Activated naive CD8-positive, alpha-beta T cell (primary cell): Measurements from ENCODE around the gene ORAI2.
"Not testable (repeated sequence)": the region's sequence is repeated elsewhere in the genome, so short reads cannot be mapped to it uniquely, and the experiment has no call there.

ENCODE experiments used
- H3K27ac Mint-ChIP-seq: one replicate; pipeline ENCODE4 v1.8.0; 2021; ENCODE audit warnings: mixed read lengths
- H3K27me3 Mint-ChIP-seq: one replicate; pipeline ENCODE4 v1.8.0; 2021; ENCODE audit warnings: mixed read lengths
- H3K36me3 Mint-ChIP-seq: one replicate; pipeline ENCODE4 v1.8.0; 2021; ENCODE audit warnings: mixed read lengths
- H3K4me1 Mint-ChIP-seq: one replicate; pipeline ENCODE4 v1.8.0; 2021; ENCODE audit warnings: low read depth, mixed read lengths
- H3K4me3 Mint-ChIP-seq: one replicate; pipeline ENCODE4 v1.8.0; 2021; ENCODE audit warnings: mild to moderate bottlenecking, mixed read lengths
- H3K9me3 Mint-ChIP-seq: one replicate; pipeline ENCODE4 v1.8.0; 2021; ENCODE audit warnings: low read depth, mixed read lengths

Gene ORAI2

GRCh38 chr7:102479982-102480637 lies 46.7 kb downstream of the ORAI2 start:
- H3K4me3 Mint-ChIP-seq, H3K4me1 Mint-ChIP-seq, H3K27me3 Mint-ChIP-seq, H3K27ac Mint-ChIP-seq, H3K9me3 Mint-ChIP-seq, H3K36me3 Mint-ChIP-seq: not testable (repeated sequence)

GRCh38 chr7:102481962-102482361 lies 48.6 kb downstream of the ORAI2 start:
- H3K9me3 Mint-ChIP-seq, H3K27me3 Mint-ChIP-seq, H3K36me3 Mint-ChIP-seq, H3K4me1 Mint-ChIP-seq, H3K27ac Mint-ChIP-seq, H3K4me3 Mint-ChIP-seq: not testable (repeated sequence)

GRCh38 chr7:102484317-102484716 lies 50.9 kb downstream of the ORAI2 start:
- H3K4me3 Mint-ChIP-seq, H3K27ac Mint-ChIP-seq, H3K4me1 Mint-ChIP-seq, H3K27me3 Mint-ChIP-seq, H3K36me3 Mint-ChIP-seq, H3K9me3 Mint-ChIP-seq: not testable (repeated sequence)

GRCh38 chr7:102490529-102491075 lies 57.2 kb downstream of the ORAI2 start:
- not testable (repeated sequence) for H3K27ac Mint-ChIP-seq, H3K4me3 Mint-ChIP-seq, H3K36me3 Mint-ChIP-seq, H3K9me3 Mint-ChIP-seq, H3K27me3 Mint-ChIP-seq, H3K4me1 Mint-ChIP-seq

GRCh38 chr7:102493220-102493935 lies 60.0 kb downstream of the ORAI2 start:
- H3K9me3 Mint-ChIP-seq, H3K4me3 Mint-ChIP-seq, H3K27me3 Mint-ChIP-seq, H3K4me1 Mint-ChIP-seq, H3K36me3 Mint-ChIP-seq, H3K27ac Mint-ChIP-seq: not testable (repeated sequence)

- not testable (repeated sequence) for H3K4me1 Mint-ChIP-seq, H3K36me3 Mint-ChIP-seq, H3K27me3 Mint-ChIP-seq, H3K9me3 Mint-ChIP-seq, H3K27ac Mint-ChIP-seq, H3K4me3 Mint-ChIP-seq
Measured at GRCh38 chr7:102494026-102494425, 60.7 kb downstream of the ORAI2 start.

GRCh38 chr7:102494473-102495149 lies 61.2 kb downstream of the ORAI2 start:
- H3K27ac Mint-ChIP-seq, H3K36me3 Mint-ChIP-seq, H3K27me3 Mint-ChIP-seq, H3K4me3 Mint-ChIP-seq, H3K9me3 Mint-ChIP-seq, H3K4me1 Mint-ChIP-seq: not testable (repeated sequence)

- H3K9me3 Mint-ChIP-seq, H3K4me3 Mint-ChIP-seq, H3K27me3 Mint-ChIP-seq, H3K36me3 Mint-ChIP-seq, H3K4me1 Mint-ChIP-seq, H3K27ac Mint-ChIP-seq: not testable (repeated sequence)
Measured at GRCh38 chr7:102496861-102497260, 63.5 kb downstream of the ORAI2 start.

- not testable (repeated sequence) for H3K27ac Mint-ChIP-seq, H3K27me3 Mint-ChIP-seq, H3K9me3 Mint-ChIP-seq, H3K36me3 Mint-ChIP-seq, H3K4me1 Mint-ChIP-seq, H3K4me3 Mint-ChIP-seq
Measured at GRCh38 chr7:102497308-102497707, 63.9 kb downstream of the ORAI2 start.

- H3K4me3 Mint-ChIP-seq, H3K9me3 Mint-ChIP-seq, H3K27me3 Mint-ChIP-seq, H3K36me3 Mint-ChIP-seq, H3K27ac Mint-ChIP-seq, H3K4me1 Mint-ChIP-seq: not testable (repeated sequence)
Measured at GRCh38 chr7:102498321-102498720, 64.9 kb downstream of the ORAI2 start.

GRCh38 chr7:102503141-102503540 lies 69.8 kb downstream of the ORAI2 start:
- not testable (repeated sequence) for H3K9me3 Mint-ChIP-seq, H3K36me3 Mint-ChIP-seq, H3K4me1 Mint-ChIP-seq, H3K4me3 Mint-ChIP-seq, H3K27ac Mint-ChIP-seq, H3K27me3 Mint-ChIP-seq

- H3K9me3 Mint-ChIP-seq, H3K27me3 Mint-ChIP-seq, H3K36me3 Mint-ChIP-seq, H3K4me1 Mint-ChIP-seq, H3K4me3 Mint-ChIP-seq, H3K27ac Mint-ChIP-seq: not testable (repeated sequence)
Measured at GRCh38 chr7:102505298-102506185, 72.2 kb downstream of the ORAI2 start.
